NCI-H146 (cell line): ENCODE measurements around the gene USP20.
"Not testable (repeated sequence)": the region's sequence is repeated elsewhere in the genome, so short reads cannot be mapped to it uniquely, and the experiment has no call there.

ENCODE experiments used
- DNase-seq: peaks from one replicate; lab custom pipeline; 2025; lab: John Stamatoyannopoulos, UW

The USP20 gene

DNA sequence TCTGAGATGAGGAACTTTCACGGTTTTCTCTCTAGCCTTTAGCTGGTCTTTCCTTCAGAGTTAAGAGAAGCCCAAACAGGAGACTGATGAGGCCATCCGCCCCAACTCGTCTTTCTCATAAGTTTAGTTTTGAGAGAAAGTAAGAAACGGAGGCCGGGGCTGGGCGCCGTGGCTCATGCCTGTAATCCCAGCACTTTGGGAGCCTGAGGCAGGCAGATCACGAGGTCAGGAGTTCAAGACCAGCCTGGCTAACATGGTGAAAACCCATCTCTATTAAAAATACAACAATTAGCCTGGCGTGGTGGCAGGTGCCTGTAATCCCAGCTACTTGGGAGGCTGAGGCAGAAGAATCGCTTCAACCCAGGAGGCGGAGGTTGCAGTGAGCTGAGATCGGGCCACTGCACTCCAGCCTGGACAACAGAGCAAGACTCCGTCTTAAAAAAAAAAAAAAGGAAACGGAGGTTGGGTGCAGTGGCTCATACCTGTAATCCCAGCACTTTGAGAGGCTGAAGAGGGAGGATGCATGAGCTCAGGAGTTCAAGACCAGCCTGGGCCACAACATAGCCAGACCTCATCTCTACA lies 55.6 kb downstream of the USP20 start:
- not testable (repeated sequence) for DNase-seq

DNA sequence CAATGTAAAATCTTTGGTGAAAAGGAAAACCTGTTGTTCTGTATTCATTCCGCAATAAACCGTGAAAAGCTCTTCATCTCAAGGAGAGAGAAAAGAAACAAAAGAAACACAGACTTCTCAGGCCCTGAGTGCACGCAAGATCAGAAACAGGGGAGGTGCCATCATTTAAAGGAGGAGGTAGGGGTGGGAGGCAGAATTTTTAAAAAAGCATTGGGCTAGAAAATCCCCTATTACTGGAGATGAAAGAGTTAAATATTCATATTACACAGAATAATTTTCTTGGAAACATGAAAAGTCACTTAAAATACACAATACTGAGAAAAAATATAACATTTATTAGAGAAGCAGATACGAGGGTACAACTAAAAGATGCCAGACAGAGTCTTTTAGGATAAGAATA lies 56.3 kb downstream of the USP20 start:
- DNase-seq = no peak

DNA sequence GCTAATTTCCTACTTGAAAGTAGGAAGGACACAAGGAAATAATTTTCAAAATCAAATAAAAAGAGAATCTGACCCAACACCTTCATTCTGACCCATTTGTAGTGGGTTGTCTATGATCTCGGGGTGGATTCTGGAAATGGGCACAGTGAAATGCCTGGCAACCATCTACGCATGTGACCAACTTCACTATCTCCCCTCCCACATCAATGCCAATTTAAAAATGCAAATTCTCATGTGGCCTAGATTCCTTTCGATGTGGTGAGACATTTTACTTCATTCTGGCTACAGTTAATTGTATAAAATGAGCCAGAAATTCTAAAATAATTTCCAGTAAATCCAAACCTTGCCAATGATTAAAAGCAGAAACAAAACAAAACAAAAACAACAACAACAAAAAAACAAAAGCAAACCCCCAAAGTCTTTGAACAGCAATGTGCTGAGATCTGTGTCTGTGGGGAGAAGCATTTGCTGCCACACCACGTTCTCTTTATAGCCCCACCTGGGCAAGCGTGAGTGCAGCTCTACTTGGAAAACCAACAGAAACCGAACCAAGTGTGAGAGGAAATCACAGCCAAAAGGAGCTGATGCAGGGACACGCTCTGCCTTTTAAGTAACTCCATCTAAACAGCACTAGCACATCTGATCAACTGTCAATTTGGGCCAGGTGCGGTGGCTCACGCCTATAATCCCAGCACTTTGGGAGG lies 59.0 kb downstream of the USP20 start:
- DNase-seq = no peak

DNA sequence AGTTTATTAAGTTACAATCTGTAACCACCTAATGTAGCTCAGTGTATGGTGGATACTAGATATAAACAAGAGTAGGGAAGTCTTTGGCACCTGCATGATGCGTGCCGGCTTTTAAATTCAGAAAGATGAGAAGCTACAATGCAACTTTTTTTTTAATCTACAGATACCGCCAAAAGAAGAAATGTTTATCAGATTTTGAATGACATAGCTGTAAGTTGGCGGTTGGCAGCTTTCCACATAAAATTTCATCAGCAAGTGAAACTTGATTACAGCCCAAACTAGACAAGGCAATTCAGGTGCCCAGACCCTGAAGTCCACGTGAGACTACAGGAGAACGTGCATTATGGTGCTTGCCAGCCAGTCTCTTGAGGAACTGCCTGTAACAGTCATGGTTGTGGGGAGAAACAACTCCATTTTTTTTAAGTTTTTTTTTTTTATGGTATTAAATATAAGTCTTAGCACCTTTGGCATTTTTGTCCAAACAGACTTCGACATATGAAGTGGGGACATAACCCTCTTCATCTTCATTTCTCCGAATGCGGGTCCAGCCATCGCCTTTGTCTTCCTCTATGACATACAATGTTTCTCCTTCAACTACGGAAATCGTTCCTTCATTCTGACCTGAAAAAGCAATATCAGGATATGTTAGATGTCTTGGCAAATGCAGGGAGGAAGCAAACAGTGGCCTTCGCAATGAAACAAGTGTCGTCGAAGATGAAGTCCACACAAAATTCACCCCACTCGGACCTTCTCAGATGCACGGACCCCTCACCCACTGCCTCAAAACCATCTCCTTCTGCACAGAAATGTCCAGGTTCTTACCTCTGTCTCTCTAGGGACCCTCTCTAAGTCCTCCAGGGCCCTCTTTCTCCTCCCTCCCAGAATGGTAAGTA lies 60.4 kb downstream of the USP20 start:
- DNase-seq = no peak

DNA sequence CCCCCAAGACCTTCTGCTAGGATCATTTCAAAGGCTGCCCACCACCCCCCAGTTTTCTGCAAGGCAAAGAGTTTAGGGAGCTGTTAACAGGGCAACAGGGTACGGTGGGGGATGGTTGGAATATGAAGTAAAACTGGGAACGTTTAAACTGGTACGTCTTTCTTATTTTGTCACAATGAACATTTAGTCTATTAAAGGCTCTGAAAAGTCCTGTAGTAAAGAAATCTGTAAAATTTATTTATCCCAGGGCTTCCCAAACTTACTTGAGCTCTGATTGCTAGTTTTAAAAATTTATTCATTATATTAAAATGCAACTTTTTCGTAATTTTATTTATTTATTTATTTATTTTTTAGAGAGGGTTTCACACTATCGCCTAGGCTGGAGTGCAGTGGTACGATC lies 62.0 kb downstream of the USP20 start:
- no peak for DNase-seq

DNA sequence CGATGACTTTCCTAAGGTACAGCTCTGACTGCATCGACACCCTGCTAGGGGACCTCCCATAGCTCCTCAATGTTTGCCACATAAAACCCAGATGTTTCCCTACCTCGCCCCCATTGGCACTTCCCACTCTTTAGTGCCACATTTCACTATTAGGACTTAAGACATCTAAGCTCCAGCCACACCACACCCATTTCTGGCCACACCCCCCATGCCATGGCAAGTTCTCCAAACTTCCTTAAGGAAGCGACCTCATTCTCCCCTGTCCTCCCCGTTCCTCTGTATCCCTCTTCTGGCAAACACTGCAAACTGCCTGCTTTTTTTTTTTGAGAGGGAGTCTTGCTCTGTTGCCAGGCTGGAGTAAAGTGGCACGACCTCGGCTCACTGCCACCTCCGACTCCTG lies 62.9 kb downstream of the USP20 start:
- no peak for DNase-seq

DNA sequence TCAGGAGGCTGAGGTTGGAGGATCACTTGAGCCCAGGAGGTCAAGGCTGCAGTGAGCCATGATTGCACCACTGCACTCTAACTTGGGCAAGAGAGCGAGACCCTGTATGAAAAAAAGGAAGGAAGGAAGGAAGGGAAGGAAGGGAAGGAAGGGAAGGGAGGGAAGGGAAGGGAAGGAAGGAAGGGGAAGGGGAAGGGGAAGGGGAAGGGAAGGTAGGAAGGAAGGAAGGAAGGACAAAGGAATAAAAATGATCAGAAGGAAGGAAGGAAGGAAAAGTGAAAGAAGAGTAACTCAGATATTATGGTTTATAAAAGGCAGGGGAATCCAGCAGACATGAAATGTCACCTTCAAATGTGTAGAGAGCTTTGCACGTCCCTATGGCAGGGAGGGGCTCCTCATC lies 64.4 kb downstream of the USP20 start:
- no peak for DNase-seq

DNA sequence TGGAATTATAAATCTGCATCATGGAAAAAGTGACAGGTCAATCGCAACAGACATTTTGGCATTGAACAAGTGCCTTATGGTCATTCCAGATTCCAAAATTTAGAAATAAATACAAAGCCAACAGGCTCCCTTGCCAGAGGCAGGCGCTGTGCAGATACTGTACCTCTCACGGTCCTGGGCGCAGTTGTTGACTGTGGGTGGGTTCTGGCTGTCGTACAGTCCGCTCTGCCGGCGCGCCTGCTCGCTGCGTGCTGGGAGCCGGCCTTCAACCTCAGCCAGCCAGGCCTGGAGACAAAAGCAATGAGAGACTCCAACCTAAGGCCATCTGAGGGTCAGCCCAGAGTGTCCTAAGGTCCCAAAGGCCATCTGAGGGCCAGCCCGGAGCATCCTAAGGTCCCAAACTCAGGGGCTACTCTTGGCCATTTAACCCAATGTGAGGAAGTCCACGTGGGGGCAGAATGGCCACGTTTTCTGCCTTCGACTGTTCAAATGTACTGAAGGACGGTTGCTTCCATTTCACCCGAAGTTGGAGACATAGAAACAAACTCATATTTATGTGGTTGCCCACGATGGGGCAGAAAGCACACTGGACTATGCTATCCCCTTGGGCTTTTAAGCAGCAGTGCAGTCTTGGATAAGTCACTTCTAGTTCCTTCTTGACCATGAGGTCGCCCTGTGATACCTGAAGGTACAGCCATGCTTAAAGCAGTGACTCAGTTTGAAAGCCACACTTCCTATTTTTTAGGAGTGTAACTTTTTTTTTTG lies 65.2 kb downstream of the USP20 start:
- no peak for DNase-seq

DNA sequence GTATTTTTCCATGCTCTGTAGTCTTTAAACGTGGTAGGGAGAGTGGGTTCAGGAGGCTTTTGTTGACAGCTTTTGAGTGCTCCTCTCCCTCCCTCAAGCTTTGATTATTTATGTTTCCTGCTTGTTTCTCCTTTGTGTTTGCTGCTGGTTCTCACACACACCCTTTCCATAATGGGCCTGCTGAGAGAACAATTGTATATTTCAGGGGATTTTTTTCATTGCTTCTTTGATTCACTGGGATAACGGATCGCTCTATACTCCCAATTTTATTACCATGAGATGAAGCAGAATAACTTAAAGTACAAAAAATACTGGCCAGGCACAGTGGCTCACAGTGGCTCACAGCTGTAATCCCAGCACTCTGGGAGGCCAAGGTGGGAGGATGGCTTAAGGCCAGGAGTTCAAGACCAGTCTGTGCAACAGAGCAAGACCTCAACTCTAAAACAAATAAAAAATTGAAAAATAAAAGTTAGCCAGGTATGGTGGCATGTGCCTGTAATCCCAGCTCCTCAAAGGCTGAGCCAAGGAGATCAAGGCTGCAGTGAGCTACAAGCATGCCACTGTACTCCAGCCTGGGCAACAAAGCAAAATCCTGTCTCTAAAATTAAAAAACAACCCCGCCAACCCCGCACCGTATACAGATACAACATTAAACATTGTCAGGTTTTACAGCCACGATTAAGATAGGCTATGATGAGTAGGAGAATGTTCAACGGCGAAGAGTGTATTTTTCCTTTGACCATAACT lies 66.9 kb downstream of the USP20 start:
- DNase-seq = no peak

DNA sequence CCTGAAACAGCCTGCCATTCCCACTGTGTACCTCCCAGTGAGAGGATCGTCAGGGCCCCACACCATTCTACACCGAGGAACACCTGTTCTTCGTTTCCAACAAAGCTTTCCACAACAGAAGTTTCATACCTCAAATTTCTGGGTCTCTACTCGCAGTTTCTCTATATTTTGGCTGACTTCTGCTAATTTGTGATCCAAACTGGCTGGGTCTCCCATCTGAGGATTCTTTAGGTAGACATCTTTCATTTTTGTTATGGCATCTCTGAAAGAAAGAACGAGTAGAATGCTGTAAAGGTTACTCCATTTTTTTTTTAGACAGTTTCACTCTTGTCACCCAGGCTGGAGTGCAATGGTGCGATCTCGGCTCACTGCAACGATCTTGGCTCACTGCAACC lies 67.5 kb downstream of the USP20 start:
- no peak for DNase-seq

DNA sequence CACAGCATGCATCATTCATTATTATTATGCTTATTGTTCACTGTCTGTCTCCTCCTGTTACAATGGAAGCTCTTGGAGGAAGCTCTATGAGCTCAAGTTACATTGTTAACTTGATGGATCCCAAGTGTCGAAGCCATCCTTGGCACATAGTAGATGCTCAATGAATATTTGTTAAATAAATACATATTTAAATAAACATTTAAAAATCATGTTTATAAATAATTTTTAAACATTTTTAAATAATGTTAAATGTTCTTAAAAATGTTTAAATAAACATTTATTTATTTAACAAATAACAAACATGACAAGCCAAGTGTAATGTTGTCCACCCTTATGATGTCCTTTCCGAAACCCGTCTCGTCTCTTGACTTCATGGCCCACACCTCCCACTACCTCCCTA lies 69.5 kb downstream of the USP20 start:
- DNase-seq = no peak

DNA sequence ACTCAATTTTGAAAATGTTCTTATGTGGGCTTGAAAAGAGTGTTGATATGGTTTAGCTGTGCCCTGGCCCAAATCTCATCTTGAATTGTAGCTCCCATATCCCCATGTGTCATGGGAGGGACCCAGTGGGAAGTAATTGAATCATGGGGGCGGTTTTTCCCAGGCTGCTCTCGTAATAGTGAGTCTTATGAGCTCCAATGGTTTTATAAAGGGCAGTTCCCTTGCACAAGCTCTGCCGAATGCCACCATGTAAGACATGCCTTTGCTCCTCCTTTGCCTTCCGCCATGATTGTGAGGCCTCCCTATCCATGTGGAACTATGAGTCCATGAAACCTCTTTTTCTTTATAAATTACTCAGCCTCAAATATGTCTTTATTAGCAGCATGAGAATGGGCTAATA lies 71.0 kb downstream of the USP20 start:
- no peak for DNase-seq

DNA sequence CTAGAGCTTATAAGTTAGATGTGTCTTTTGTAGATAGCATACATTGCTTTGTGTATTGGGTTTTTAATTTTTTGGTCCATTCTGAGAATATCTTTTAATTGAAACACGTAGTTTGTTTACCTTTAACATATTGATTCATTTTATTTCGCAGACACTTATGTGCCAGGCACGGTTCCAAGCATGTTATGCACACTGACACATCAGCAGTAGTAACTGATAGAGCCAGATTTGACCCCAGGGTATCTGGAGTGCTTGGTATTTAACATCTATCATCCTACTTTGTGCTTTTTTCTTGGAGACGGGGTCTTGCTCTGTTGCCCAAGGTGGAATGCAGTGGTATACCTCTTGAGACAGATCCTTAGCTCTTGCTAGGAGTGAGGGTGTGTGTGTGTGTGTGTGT lies 71.9 kb downstream of the USP20 start:
- no peak for DNase-seq

DNA sequence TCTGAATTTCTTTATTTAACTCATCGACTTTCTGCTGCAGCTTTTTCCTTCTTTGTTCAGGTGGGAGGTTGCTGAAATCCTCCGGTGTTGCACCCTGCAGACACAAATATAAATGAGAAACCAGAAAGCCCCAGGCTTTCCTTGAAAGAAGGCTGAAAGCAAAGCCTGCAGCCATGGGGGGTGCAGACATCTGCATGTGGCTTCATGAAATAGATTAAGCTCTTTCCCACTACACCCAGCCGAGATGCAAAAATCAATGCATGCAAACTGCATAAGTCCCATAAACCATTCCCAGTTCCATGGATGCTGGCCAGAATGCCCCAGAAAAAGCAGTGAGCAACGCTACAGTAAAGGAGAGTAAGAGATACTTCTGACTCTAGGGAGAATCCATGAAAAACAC lies 73.6 kb downstream of the USP20 start:
- no peak for DNase-seq

DNA sequence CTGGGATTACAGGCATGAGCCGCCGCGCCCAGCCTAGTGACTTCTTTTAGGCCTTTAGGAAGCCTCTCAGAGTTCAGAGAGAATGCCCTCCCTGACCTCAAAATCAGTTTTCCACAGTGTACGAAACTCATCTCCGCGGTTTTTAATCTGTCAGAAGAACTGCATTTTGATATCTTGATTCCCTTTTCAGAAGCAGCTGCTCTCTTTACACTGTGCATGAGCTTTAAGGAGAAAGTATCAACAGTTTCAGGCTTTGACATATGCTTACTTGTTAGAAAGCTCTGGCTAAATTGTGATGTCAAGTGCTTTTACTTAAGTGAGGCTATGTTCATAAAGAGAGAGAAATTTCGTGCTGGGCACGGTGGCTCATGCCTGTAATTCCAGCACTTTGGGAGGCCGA lies 74.6 kb downstream of the USP20 start:
- no peak for DNase-seq

DNA sequence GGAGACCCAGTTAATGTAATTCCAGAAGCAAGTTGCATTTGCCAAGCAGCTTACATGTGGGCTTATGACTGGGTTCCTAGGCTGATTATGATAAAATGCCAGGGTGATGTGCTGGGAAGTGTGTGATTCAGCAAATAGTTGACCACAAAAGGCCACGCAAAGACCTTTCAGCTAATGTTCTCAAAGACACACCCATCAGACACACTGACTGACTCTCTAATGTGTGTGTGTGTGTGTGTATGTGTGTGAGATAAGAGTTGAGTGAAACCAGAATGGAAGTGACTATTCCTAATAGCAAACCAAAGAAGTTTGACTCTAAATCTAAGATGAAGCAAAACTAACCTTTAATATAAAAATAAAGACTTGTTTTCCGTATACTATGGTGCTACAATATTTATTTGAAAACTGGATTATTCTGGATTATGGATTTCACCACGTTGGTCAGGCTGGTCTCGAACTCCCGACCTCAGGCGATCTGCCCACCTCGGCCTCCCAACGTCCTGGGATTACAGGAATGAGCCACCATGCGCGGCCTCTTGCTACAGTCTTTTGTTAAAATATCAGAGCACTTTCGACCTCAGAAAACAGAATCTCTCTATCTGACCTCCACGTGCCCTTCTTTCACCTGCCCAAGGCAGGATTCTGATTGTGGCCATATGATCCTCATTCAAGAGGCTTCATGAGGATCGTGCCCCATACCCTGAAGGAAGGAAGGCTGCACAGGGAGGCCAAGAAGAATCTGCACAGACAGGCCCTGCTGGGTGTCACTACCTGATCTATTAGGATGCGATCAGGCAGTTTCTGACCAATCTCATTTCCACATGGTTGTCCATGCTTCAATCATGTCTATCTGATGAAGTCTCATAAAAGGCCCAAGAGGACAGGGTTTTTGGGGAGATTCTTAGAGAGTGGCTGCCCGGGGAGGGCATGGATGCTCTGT lies 75.6 kb downstream of the USP20 start:
- no peak for DNase-seq

DNA sequence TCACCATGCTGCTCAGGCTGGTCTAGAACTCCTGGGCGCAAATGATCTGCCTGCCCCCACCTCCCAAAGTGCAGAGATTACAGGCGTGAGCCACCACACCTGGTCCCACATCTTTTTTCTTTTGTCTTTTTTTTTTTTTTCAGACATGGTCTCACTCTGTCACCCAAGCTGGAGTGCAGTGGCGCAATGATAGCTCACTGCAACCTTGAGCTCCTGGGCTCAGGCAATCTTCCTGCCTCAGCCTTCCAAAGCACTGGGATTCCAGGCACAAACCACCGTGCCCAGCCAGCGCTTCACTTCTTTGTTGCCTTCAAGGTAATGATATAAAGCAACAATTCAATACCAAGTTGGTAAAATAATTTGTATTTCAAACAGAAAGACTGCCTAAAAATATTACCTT lies 78.8 kb downstream of the USP20 start:
- DNase-seq = no peak

DNA sequence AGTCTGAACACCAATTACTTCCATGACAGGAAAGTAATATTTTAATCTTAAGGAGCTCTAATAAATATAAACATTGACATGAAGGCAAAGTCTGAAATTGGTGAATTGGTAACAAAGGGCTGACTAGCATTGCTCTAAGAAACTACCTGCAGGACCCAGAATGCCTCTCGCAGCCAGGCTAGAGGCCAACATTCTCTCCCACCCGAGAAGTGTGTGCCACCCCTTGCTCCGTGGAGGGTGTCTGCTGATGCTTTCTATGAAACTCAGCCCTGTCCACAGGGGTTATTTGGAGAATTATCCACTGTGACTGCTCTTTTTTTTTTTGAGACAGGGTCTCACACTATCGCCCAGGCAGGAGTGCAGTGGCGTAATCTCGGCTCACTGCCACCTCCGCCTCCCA lies 81.4 kb downstream of the USP20 start:
- DNase-seq = no peak

DNA sequence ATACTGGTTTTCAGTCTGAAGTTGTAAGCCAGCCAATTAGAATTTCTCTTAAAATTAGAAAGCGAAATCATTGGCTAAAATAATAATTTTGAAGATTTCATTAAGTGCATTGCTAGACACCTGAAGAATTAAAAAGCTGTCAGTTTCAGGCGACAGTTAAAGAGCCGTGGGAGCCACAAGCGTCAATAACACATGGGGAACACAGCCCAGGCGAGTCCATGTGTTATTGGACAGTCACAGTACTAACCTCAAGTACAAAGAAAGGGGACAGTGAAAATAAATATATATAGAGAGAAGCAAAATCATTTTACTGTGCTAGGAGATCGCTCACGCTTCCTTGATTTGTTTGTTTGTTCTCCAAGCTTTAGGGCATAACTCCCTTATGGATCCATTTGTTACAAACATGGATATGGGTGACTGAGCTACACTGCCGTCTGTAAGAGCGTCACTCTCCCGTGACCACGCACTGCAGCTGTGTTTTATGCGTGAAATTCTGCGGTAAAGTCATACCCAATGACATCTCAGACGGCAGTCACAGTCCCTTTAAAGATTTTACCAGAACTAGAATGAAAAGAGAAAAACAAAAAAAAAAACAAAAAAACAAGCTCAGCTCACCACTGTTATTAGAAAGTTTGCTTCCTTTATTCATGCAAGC lies 83.2 kb downstream of the USP20 start:
- no peak for DNase-seq

DNA sequence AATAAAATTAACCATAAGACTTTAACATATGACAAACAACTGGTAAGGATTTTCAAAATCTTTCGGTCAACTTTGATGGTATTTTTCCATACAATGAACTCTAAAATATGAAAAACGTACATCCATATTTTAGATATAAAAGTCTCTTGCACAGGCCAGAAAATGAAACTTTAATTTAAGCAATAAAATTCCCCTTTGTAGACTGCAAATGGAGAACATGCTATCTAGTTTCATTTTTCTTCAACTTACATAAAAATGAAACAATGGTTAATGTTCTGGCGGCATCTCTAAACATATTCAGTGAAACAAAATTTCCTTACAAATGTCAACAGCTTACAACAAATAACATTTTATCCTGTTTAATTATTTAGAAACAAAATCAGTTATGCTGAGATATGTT lies 84.0 kb downstream of the USP20 start:
- no peak for DNase-seq
